ENCODE data around the gene SYT15. TPM values are rescaled to one million over a fixed set of nuclear protein-coding genes. Genes with fewer than 3 reads are reported as not detected.
"Not testable (repeated sequence)": the region's sequence is repeated elsewhere in the genome, so short reads cannot be mapped to it uniquely, and the experiment has no call there.

SYT15 gene
- total RNA-seq, 1 donor from 2014 or later, result 1.1 TPM

GRCh38 chr10:46589589-46589988 is 10.7 kb downstream of the SYT15 start:
- DNase-seq, result not testable (repeated sequence)

GRCh38 chr10:46591053-46591452 is 12.1 kb downstream of the SYT15 start:
- not testable (repeated sequence) for DNase-seq

- DNase-seq, result not testable (repeated sequence)
Measured at GRCh38 chr10:46593307-46593706, 14.4 kb downstream of the SYT15 start.

GRCh38 chr10:46594453-46595063 is 15.6 kb downstream of the SYT15 start:
- not testable (repeated sequence) for DNase-seq

GRCh38 chr10:46596570-46596969 is 17.6 kb downstream of the SYT15 start:
- not testable (repeated sequence) for DNase-seq

- DNase-seq, result not testable (repeated sequence)
Measured at GRCh38 chr10:46597616-46598246, 18.8 kb downstream of the SYT15 start.

GRCh38 chr10:46600516-46600915 is 21.6 kb downstream of the SYT15 start:
- DNase-seq, result not testable (repeated sequence)

- not testable (repeated sequence) for DNase-seq
Measured at GRCh38 chr10:46615540-46615939, 36.6 kb downstream of the SYT15 start.

- DNase-seq, result not testable (repeated sequence)
Measured at GRCh38 chr10:46616227-46616626, 37.3 kb downstream of the SYT15 start.

- DNase-seq, result not testable (repeated sequence)
Measured at GRCh38 chr10:46617134-46617533, 38.2 kb downstream of the SYT15 start.

GRCh38 chr10:46617913-46618312 is 39.0 kb downstream of the SYT15 start:
- not testable (repeated sequence) for DNase-seq

GRCh38 chr10:46623899-46624654 is 45.1 kb downstream of the SYT15 start:
- not testable (repeated sequence) for DNase-seq

GRCh38 chr10:46629805-46630204 is 50.9 kb downstream of the SYT15 start:
- DNase-seq, result not testable (repeated sequence)

- DNase-seq, result not testable (repeated sequence)
Measured at GRCh38 chr10:46630816-46631215, 51.9 kb downstream of the SYT15 start.

GRCh38 chr10:46631683-46632082 is 52.8 kb downstream of the SYT15 start:
- DNase-seq, result not testable (repeated sequence)

- DNase-seq, result not testable (repeated sequence)
Measured at GRCh38 chr10:46634698-46635097, 55.8 kb downstream of the SYT15 start.

GRCh38 chr10:46635364-46635959 is 56.5 kb downstream of the SYT15 start:
- DNase-seq, result not testable (repeated sequence)

GRCh38 chr10:46640005-46640404 is 61.1 kb downstream of the SYT15 start:
- not testable (repeated sequence) for DNase-seq
